Activated CD4-positive, alpha-beta T cell treated with anti-CD3 and anti-CD28 coated beads for 48 hours (primary cell): Measurements from ENCODE around the gene GPR153.

Experiments
- DNase-seq: peaks from one replicate; pipeline ENCODE4 v3.0.0-alpha.2; 2020

The GPR153 gene

DNA sequence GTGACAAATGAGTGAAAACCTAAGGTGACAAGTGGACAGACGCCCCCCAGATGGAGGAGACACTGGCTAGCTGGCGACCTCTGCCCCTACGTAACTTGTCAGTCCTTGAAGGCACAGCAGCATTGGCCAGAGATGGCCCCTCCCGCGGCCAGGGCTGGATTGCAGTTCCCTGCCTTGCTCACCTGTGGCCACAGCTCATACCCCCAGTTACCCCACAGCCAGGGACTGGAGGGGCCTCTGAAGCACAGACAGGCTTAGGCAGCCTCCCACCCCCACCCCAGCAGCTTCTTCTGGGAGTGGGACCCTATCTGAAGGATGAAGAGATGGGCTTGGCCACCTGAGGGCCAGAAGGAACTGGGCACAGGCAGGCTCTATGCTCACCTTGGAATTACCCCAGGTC, 13.2 kb downstream of the GPR153 start:
- no peak for DNase-seq

DNA sequence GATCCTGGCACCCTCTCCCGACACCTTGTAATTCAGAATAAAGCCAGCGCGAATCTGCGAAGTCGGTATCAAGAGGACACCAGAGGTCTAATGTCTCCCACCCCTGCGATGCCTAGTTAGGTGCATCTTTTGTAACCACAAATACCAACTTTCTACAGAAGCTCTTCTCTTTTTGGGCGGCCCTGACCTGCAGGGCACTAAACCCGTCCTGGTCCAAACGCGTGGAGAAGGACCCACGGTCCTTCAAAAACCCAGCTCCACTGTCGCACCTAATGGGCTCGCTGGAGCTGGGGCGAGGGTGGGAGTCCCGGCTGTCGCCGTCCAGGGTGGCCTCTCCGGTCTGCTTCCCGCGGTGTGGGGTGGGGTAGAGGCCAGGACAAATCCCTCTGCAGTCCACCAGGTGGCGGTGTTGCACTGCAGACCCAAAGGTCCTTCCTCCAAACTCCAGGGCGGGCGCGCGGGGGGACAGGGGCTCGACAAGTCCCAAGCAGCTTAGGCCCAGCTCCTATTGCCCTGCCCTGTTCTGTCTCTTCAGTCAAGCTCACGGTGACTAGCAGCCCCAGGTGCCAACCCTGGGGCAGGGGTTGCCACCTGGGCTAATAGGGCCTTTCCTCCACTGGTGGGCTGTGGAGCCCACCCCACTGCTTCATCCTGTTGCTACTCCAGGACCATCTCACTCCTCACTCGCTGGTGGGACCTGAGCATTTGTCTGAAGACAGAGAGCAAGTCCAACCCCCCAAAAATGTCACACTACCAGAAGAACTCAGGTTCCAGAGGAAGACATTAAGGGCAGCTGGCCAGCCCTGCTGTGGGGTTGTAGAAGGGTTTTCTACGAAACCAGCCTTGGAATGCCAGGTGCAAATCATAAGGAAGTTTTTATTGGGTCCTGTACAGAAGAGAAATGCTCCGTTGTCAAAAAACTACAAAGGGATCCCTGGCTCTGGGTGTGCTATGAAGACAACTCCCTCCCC, 14.1 kb downstream of the GPR153 start:
- peak; percentile 87 for DNase-seq

DNA sequence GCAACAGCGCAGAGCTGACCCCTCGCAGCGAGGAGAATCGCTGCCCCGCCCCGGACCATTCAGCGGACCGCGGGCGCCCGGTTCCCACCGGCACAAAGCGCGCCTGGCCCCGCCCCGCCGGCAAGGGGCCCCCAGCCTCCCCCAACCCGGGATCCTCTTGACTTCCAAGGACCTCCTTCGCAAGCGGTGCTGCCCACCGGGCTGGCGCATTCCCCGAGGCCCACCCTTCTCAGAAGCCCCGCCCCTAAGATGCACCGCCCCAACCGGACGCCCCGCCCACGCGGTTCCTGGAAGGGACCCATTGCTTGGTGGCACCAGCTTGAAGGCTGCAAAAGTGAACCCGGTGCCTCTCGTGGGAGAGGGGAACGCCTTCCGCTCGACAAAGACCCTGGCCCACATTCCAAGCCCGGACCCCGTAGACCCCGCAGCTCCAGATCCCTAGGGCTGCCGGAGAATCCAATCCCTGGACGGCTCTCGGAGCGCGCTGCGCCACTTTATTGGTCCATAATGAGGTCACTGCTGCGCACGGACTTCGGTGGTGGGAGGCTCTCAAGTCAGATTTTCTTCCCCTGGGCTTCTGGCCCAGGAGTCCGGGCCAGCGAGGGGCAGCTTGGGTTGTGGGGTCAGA, 14.9 kb downstream of the GPR153 start:
- peak; percentile 69 for DNase-seq

- DNase-seq, result peak; percentile 84
These were observed 15.6 kb downstream of the GPR153 start for GRCh38 chr1:6245086-6245868.

GRCh38 chr1:6244401-6245049, 16.4 kb downstream of the GPR153 start:
- no peak for DNase-seq

DNA sequence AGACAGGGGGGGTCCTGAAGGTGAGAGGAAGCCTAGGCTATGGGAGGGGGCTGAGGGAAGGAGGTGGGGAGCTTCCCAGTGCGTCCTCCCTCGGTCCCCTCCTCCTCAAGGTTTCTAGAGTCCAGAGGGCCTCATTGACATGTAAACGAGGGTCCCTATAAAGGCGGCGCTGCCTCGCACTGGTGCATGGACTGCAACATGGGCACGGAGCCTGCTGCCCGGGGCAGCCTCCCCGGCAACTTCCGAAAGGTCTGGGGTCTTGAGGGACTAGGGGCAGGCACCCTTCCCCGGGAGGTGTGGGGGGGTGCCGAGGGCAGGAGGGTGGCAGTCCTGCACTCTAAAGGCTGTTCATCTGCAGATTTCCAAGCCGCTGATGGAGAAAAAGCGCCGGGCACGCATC, 16.9 kb downstream of the GPR153 start, which contains the start of gene HES3:
Gene HES3, plus strand, starts transcription at position 187 of the 400 bp plus-strand sequence. Its CDS starts 187 bp downstream, at position 374.
- DNase-seq, result no peak

- DNase-seq, result no peak
These were observed 17.7 kb downstream of the GPR153 start for GRCh38 chr1:6243053-6243834.

DNA sequence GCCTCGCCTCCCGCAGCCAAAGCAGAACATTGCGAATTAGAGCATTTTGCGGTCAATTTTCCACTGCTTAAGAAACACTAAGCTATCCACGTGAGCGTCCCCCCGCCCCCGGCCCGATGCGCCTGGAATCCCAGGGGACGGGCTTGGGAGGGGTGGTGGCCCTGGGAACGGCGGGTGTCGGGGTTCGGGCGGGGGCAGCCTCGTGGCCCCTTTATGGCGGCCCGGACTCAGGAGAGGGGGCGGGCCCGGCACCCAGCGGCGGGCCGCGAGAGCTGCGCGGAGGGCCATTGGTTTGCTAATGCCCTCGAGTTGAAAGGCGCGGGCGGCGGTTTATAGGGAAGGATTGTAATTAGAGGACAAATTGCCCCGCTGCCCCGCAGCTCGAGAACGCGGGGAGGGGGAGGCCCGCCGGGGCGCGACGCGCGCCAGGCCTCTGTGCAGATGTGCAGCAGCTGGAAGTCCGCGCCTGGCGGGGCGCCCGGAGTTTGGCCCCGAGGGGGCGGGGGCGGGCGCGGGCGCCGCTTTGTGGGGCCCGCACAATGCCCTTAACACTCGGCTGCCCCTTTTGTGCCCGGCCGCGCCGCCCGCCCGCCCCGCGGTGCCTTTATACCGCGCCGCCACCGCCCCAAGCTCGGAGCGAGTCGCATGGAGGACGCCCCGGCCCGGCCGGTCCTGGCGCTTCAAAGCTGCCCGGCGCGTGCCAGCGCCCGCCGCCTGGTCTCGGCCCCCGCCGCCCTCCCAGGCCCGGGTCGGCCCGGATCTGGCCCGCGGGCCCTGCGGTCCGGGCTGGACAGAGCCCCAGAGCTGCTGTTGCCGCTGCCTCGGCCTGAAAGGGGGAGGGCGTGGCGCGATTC, 18.8 kb downstream of the GPR153 start:
- no peak for DNase-seq

DNA sequence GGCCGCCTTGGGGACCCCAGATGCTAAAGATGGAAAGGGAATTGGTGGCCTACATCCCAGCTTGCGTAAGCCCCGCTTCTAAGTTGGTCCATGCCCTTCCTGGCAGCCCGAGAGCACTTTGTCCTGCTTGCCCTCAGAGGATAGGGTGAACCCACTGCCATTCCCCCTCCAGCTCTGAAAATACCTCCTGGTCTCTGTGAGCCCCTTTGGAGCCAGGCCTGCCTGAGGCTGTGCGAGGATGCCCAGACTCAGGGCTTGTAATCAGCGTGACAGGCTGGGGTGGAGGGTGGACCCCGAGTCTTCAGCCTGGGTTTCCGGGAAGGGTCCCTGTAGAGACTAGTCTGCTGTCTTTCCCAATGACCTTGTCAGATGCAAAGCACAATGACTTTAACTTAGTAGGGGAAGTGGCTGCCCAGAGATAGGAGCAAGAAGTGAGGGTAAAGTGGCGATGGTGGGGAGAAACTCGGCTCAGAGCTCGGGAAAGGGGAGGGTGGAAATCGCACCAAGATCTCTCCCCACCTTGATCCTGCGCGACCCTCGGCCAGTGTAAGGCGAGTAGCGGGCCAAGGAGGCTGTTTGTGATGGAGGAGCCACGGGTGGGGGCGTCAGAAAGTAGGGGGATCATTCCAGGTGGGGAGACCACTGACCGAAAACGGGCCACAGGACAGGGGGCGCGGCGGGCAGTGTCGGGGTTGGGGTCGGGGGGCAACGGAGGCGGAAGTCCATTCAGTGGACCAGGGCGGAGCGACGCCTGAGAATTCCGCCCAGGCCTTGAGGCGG, 19.6 kb downstream of the GPR153 start:
- no peak for DNase-seq

DNA sequence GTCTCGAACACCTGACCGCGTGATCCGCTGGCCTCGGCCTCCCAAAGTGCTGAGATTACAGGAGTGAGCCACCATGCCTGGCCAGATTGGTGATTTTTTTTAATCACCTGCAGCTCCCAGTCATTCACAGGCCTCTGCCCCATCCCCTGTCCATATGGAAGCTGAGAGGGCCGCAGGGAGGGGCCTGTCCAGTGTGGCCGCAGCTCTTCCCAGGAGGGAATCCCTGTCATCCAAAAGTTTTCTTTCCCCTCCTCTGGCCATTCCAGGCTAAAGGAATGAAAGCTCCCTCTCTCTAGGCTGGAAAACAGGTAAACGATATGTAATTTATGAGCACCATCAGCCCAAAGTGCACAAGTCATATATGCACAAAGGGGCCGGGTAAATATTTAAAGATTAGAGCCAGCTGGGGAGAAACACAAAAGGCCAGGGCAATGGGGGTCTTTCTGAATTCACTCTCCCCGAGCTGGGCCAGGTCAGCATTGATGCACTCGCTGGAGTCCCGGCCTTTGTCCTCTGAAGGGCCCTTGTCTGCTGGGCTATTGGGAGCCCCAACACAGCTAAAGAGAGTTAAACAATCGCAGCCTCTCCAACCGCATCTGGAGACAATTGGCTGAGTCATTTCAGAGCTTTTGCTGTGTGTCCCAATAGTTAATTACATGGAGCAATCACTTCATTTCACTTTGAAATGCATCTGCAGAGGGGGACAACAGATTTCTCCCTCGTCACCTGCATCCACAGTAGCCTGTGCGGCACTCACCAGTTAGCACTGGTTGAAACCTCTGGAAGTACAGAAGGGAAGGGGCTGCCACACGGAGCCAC, 20.7 kb downstream of the GPR153 start:
- no peak for DNase-seq

DNA sequence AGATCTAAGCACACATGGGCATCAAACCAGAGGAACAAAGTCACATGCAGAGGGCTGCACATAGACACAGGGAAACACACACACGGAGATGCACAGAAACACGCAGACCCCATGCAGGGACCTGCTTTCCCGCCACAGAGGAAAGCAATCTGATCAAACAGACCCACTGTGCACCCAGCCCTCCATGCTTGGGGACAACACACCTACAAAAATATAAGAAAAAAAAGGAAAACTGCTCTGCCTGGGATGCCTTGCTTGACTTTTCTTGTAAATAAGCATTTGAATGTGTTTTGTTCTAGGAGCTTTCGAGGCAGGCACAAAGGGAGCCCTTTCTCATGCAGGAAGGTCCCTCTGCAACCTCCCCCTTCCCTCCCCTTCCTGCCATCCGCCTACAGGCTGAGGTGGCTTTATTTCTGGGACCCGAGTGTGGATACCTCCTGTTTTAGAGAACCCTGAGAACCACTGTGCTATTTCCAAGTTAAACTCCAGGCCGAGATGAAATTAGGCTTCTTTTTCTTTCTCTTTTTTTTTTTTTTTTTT, 21.6 kb downstream of the GPR153 start:
- no peak for DNase-seq

DNA sequence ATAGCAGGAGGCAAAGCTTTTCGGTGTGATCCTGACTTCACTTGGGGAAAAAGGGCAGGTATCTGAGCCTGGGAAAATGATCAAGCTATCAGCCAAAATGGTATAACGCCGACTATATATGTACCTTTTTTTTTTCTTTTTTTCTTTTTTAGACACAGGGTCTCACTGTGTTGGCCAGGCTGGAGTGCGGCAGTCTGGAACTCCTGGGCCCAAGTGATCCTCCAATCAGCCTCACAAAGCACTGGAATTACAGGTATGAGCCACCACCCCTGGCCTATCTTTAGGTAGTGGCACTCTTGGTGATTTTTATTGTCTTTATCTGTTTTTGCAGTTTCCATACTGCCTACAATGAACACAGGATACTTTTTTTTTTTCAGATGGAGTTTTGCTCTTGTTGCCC, 23.8 kb downstream of the GPR153 start:
- no peak for DNase-seq

- peak; percentile 40 for DNase-seq
These were observed 25.6 kb downstream of the GPR153 start for GRCh38 chr1:6235296-6235677.

GRCh38 chr1:6234502-6235295, 26.2 kb downstream of the GPR153 start:
- no peak for DNase-seq

DNA sequence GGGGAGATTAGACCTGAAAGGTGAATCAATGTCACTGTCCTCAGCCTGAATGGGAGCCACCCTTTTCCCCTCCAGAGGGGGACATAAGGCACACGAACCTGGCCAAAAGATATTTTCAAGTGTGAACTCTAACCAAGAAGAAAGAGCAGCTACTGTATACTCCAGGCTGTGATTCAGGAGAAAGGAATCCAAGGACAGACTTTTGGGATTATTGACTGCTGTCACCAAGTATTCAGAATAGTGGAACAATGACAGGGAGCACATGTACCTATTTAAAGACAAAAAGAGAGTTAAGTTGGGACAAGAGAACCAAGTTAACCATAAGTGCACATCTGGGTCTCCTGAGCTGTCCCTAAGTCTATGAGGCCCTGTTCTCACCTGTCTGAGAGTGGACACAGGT, 27.5 kb downstream of the GPR153 start:
- DNase-seq, result no peak

- no peak for DNase-seq
These were observed 35.2 kb downstream of the GPR153 start for GRCh38 chr1:6225651-6226050.

- no peak for DNase-seq
These were observed 36.2 kb downstream of the GPR153 start for GRCh38 chr1:6224718-6225117.

GRCh38 chr1:6223617-6224016, 37.3 kb downstream of the GPR153 start:
- DNase-seq, result no peak
